Right atrium auricular region (tissue), 2 donors: ENCODE results near the gene UBE2E1. TPM values are rescaled to one million over a fixed set of nuclear protein-coding genes. Genes with fewer than 3 reads are reported as not detected.

Source experiments
- DNase-seq: peaks from one replicate; pipeline ENCODE4 v3.0.0-alpha.2; 2019; ENCODE audit warnings: low spot score
- H3K27ac ChIP-seq, 2 donors: fragments of 200-600 bp; sonication (generic); 1 replicate in 1 of 2; 2 replicates in 1 of 2; pipeline ENCODE4 v1.5.1; 2016 to 2019
- H3K27me3 ChIP-seq, 2 donors: fragments of 200-600 bp; sonication (generic); one replicate each; pipeline versions ENCODE4 v1.5.1 to v1.6.0; 2017 to 2019
- H3K36me3 ChIP-seq: fragments of 200-600 bp; sonication (generic); one replicate; pipeline ENCODE4 v1.5.1; 2016
- H3K4me1 ChIP-seq, 2 donors: fragments of 200-600 bp; sonication (generic); one replicate each; pipeline versions ENCODE4 v1.5.1 to v1.6.0; 2017 to 2019
- H3K4me3 ChIP-seq, 2 donors: fragments of 200-600 bp; sonication (generic); 1 replicate in 1 of 2; 2 replicates in 1 of 2; pipeline ENCODE4 v1.5.1; 2017 to 2019; ENCODE audit warnings: mild to moderate bottlenecking in 1 of 2, moderate library complexity in 1 of 2
- H3K9me3 ChIP-seq, 2 donors: fragments of 200-600 bp; sonication (generic); one replicate each; pipeline ENCODE4 v1.5.1; 2019
- CTCF ChIP-seq, 2 donors: fragments of 200-600 bp; sonication (generic); IDR thresholded peaks; one replicate each; pipeline ENCODE4 v1.5.1; 2019; ENCODE audit warnings: antibody characterized with exemption in 2 of 2
- total RNA-seq, 2 donors: library from RNA; depleted of rRNA; stranded (reverse); fragments of >200 nt; gene quantifications; one replicate each; pipeline ENCODE4 v1.1.0, GENCODE V29; 2016

Gene UBE2E1
- total RNA-seq, 2 donors from 2014 or later: 30.8 to 41.4 TPM

- no peak for TF ChIP-seq CTCF (IDR thresholded peaks at IDR 0.05)
- H3K27me3 ChIP-seq: no peaks in the 10 kb centered on the region
- H3K27ac ChIP-seq: no peak overlapping the region
- H3K4me3 ChIP-seq: no peak overlapping the region
- peaks cover 0 to 26% of the 10 kb centered on the region in 2 donors for H3K4me1 ChIP-seq
- H3K9me3 ChIP-seq: no peaks in the 10 kb centered on the region
- no peak for DNase-seq
- H3K36me3 ChIP-seq: peaks cover 36% of the 10 kb centered on the region
These were observed 113.9 kb downstream of the UBE2E1 start for GRCh38 chr3:23919628-23920027.

GRCh38 chr3:23920151-23920655 lies 114.4 kb downstream of the UBE2E1 start:
- H3K9me3 ChIP-seq: no peaks in the 10 kb centered on the region
- TF ChIP-seq CTCF (IDR thresholded peaks at IDR 0.05): no peak
- H3K4me1 ChIP-seq: peaks cover 0 to 24% of the 10 kb centered on the region in 2 donors
- DNase-seq: no peak
- H3K27ac ChIP-seq: no peak overlapping the region
- no peak overlapping the region for H3K4me3 ChIP-seq
- H3K36me3 ChIP-seq: peaks cover 36% of the 10 kb centered on the region
- H3K27me3 ChIP-seq: no peaks in the 10 kb centered on the region

GRCh38 chr3:23921052-23921511 lies 115.3 kb downstream of the UBE2E1 start:
- Histone ChIP-seq H3K9me3 (no peaks in the 10 kb centered on the region), H3K36me3 (peaks cover 36% of the 10 kb centered on the region), H3K4me3 (no peak overlapping the region), H3K4me1 (peaks cover 0 to 15% of the 10 kb centered on the region in 2 donors), H3K27ac (no peak overlapping the region), H3K27me3 (no peaks in the 10 kb centered on the region)
- no peak for TF ChIP-seq CTCF (IDR thresholded peaks at IDR 0.05)
- DNase-seq: no peak

- peaks cover 26% of the 10 kb centered on the region for H3K36me3 ChIP-seq
- no peak for DNase-seq
These were observed 118.0 kb downstream of the UBE2E1 start for GRCh38 chr3:23923786-23924185.

GRCh38 chr3:23926246-23926645 lies 120.5 kb downstream of the UBE2E1 start:
- H3K4me1 ChIP-seq: no peaks in the 10 kb centered on the region
- no peaks in the 10 kb centered on the region for H3K9me3 ChIP-seq
- peaks cover under 1% of the 10 kb centered on the region for H3K36me3 ChIP-seq
- H3K4me3 ChIP-seq: no peak overlapping the region
- no peak for TF ChIP-seq CTCF (IDR thresholded peaks at IDR 0.05)
- DNase-seq: no peak
- no peaks in the 10 kb centered on the region for H3K27me3 ChIP-seq
- no peak overlapping the region for H3K27ac ChIP-seq

More at GRCh38 chr3:23923786-23924185, 118.0 kb downstream of the UBE2E1 start:
- no peak for TF ChIP-seq CTCF (IDR thresholded peaks at IDR 0.05)
- Histone ChIP-seq H3K9me3 (no peaks in the 10 kb centered on the region), H3K4me1 (peaks cover 0 to 4% of the 10 kb centered on the region in 2 donors), H3K27ac (no peak overlapping the region), H3K4me3 (no peak overlapping the region), H3K27me3 (no peaks in the 10 kb centered on the region)

GRCh38 chr3:23926736-23927135 lies 121.0 kb downstream of the UBE2E1 start:
- Histone ChIP-seq H3K36me3 (no peaks in the 10 kb centered on the region), H3K4me1 (no peaks in the 10 kb centered on the region), H3K9me3 (no peaks in the 10 kb centered on the region), H3K27ac (no peak overlapping the region), H3K27me3 (no peaks in the 10 kb centered on the region), H3K4me3 (no peak overlapping the region)
- DNase-seq: no peak
- TF ChIP-seq CTCF (IDR thresholded peaks at IDR 0.05): no peak
